HG03521 (cell line): ENCODE data around the gene TIMM44.
"Not testable (repeated sequence)": the region's sequence is repeated elsewhere in the genome, so short reads cannot be mapped to it uniquely, and the experiment has no call there.

Experiments
- ATAC-seq: cut with Tn5 transposase; IDR thresholded peaks from one replicate; pipeline ENCODE4 v1.9.1; 2021; ENCODE audit warnings: mild to moderate bottlenecking, moderate library complexity; ENCODE audit not compliant: unreplicated experiment

Gene TIMM44

DNA sequence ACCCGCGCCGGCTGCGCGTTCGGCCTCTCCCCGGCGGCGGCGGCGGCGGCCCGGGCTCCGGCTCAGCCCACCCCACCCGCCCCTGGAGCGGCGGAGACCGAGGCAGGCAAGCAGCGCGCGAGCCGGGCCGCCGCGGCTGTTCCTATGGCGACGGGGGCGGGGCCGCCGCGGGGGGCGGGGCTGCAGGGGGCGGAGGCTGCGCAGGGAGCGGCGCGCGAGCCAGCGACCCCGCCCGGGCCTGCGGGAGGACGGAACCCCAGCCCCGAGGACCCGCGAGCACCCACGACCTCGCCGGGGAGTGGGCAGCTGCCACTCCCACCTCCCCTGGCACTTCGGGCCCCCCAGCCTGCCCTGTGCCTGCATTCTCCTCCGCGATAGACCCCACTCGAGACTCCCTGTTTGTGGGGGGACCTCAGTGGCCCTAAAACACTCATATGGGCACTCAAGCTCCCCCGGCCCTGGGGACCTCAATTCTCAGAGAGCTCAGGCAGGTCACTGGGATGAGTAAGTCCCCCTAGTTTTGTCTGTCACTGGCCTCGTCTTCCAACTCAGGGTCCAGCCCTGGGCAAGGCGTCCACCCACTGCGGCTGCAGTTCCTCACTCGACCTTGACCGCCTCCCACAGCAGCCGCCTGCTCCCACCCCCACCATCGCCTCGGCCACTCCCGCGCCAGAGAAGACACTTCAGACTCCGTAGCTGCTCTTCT is 17.3 kb downstream of the TIMM44 start, which contains the start of gene CTXN1:
CTXN1 (minus strand) TSS at position 115 of the 706 bp plus-strand sequence. CDS start 597 bp downstream, outside the sequence.
- peak; percentile 37 for ATAC-seq

DNA sequence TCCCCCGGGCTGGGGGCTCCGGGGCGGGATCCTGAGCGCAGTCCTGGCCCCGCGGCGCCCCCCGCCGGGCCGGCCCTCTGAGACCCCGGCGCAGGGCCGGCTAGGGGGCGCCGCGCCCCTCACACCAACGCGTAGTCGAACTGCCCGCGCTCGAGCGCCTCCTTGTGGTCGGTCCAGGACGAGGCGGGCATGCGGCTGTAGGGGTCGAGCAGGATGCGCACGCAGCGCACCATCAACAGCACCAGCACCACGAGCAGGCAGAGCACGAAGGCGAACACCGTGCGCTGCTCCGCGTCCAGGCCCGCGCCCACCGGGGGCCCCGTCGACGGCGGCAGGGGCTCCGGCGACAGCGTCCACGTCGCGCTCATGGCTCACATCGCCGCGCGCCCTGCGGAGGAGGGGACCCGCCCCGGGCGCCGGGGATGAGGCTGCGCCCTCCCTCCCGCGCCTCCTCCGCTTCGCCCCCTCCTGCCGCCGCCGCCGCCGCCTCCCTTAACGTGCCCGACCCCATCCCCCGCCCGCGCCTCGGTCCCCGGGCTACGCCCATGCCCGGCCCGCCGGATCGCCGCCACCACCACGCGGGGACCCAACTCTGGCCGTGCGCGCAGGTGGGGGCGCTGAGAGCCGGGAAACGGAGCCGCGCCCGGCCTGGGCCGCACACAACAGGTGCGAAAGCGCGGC is 18.2 kb downstream of the TIMM44 start:
- ATAC-seq: no peak

- no peak for ATAC-seq
Observed at GRCh38 chr19:7924651-7925170, 18.8 kb downstream of the TIMM44 start.

DNA sequence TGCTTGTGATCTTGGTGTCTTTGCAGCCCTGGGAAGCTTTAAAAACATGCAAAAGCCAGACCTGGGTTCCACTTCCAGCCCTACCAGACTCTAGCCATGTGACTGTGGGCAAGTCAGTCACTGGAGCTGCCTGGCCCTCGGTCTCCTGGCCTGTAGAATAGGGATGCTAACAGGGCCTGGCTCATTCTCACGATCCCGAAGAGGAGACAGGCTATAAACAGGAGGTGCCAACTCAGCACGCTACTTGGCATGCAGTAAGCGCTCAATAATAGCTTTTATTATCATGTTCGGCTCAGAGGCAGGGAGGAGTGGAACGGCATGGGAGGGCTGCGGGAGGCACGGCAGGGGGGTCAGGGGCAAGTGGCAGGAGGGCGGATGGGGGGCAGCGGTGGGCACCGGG is 19.2 kb downstream of the TIMM44 start:
- ATAC-seq: no peak

DNA sequence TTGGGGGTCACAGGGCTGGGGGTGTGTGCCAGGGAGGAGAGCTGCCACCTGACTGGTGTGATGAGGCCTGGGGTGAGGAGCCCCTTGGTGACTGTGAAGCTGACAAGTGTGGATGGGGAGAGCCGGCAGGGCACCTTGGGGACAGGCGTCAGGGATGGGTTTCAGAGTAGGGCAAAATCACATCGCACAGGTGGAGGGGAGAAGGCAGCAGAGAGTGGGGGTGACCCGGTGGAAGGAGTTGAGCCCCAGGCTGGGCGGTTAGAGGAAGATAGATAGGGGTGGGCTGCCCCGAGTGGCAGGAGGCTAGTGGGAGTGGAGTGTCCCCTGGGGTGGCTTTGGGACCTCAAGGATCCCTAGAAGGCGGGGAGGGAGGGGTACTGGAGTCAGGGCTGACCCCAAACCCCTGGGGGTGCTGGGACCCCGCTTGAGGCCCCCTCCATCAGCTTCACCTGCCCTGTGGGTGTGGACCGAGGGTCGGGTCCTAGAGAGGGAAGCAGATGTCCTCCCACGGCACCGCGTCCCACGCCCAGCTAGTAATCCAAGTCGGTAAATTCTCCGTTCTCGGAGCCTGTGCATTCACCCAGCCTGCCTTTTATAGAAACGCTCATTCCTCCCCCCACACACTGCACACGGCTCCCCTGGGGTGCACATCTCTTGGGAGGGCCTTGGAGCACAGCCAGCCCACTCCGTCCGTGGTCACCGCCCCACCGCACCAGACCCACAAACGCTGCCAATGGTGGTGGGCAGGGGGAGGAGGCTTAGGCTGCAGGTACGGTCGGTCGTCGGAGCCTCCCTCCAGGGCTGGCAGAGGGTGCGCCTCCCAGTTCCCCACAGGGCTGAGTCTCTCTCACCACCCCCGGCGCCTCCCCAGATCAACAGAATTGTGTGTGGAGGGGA is 19.9 kb downstream of the TIMM44 start:
- no peak for ATAC-seq

DNA sequence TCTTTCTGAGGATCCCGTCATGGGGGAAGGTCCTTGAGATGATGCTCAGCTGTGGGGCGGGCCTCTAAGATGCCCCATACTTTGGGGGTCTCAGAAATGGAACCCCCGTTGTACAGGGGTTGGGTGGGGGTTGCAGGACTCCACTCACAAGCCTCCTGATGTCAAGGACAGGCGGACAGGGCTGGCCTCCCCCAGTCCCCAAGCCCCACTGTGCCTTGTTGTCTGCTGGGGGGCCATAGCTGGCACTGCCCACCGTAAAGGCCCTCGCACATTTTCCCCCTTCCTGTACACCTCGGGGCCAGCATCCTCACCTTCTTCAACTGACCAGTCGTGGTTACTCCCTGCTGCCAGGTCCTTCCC is 20.6 kb downstream of the TIMM44 start:
- ATAC-seq: no peak

GRCh38 chr19:7921967-7922835 is 21.3 kb downstream of the TIMM44 start:
- no peak for ATAC-seq

DNA sequence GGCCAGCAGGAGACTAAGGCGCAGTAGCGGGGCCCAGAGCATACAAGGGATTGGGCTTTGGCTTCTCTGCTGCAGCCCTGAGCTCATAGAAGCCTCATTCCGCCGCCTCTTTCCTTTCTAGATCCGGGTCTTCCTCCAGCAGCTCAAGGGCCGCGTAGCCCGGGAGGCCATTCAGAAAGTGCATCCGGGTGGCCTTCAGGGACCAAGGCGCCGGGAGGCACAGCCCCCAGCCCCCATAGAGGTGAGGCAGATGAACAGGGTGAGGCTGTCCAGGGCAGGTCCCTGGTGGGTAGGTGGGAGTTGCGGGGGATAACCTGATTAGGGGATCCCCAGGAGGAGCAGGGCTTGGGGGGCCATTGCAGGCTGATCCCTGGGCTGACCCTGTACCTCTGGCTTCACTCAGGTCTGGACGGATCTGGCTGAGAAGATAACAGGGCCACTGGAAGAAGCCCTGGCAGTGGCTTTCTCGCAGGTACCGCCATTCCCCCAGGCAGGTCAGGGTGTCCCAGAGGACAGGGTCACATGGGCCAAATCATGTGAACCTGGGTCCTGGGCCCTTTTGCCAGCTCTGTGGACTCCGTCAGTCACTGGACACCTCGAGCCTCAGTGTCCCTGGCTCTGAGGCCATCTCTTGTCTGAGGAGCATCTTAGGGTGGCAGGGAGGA is 22.0 kb downstream of the TIMM44 start:
- no peak for ATAC-seq

DNA sequence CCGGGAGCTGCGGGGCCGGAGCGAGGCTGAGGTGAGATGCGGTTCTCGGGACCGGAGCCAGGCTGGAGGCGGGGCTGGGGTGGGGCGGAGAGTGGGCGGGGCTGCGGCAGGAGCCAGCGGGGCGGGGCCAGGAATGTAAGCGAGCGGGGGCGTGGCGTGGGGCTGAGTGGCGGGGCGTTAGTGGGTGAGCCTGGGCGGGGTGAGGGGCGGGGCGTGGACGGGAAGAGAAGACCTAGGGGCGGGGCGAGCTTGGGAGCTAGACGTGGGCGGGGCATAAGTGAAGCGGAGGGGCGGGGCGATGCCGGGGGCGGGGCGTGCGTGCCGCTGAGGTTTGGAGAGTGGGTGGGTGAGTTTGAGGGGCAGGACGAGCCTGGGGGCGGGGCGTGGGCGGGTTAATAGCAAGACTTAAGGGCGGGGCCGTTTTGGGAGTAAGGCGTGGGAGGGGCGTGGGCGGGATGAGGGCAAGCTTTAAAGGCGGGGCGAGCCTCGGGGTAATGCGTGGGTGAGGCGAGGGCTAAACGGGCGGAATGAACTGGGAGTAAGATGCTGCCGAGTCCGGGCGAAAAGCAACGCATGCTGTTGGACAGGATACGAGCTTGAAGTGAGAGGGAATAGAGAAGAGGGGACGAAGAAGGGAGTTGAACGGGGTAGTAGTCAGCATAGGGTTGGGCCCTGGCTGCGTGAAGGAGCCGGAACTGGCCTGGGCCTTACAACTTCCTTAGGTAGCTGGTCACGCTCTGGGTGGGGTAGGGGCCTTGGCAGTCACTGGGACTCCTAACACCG is 22.8 kb downstream of the TIMM44 start:
- ATAC-seq: peak; percentile 48

- ATAC-seq: peak; percentile 57
Observed at GRCh38 chr19:7919610-7920518, 23.6 kb downstream of the TIMM44 start, which contains the start of gene SNAPC2. Gene SNAPC2, plus strand, starts transcription at chr19:7920338. Its CDS starts 29 bp downstream, at chr19:7920367.

- no peak for ATAC-seq
Observed at GRCh38 chr19:7918615-7919421, 24.6 kb downstream of the TIMM44 start.

DNA sequence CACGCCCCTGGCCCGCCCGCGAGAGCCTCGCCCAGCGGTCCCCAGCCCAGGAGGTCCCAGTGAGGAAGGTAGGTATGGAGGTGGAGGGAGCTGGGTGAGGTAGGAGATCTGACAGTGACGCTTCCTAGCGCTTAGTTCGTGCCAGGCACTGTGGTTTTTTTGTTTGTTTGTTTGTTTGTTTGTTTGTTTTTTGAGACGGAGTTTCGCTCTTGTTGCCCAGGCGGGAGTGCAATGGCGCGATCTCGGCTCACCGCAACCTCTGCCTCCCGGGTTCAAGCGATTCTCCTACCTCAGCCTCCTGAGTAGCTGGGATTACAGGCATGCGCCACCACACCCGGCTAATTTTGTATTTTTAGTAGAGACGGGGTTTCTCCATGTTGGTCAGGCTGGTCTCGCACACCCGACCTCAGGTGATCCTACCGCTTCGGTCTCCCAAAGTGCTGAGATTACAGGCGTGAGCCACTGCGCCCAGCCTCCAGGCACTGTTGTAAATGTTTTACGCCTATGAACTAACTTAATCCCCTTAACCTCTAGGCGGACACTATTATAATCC is 25.3 kb downstream of the TIMM44 start:
- not testable (repeated sequence) for ATAC-seq

DNA sequence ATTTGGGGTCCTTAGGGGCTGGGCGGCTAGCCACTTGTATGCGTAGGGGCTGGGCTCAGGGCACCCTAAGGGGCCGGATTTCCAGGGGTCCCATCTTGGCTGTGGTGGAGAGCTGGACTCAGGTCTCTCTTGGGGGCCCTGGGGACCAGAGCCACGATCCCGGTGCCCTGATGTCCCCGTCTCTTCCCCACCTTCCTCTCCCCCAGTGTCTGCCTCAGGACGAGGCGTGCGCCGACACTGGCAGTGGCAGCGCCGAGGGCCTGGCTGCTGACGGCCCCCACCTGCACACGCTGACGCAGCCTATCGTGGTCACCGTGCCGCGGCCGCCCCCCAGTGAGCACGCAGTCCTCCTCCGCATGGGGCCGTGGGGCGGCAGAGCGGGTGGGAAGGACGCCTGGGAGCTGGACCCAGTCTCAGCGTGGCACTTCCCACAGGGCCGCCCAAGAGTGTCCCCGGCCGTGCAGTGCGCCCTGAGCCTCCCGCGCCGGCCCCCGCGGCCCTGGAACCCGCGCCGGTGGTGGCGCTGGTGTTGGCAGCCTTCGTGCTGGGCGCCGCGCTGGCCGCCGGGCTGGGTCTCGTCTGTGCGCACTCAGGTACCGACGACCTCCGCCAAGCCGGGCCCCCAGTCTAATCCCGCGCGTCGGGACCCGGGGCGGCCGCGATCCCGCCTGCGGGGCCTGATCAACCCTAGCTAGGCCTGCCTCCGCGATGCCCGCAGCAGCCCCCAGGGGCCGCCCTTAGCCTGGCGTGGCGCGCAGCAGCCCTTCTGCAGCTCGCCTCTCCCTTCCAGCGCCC is 26.0 kb downstream of the TIMM44 start:
- ATAC-seq: no peak

GRCh38 chr19:7916955-7917266 is 26.6 kb downstream of the TIMM44 start:
- no peak for ATAC-seq

GRCh38 chr19:7916103-7916954 is 27.1 kb downstream of the TIMM44 start:
- ATAC-seq: no peak
